ENCODE results near the gene ZNF678. TPM values are rescaled to one million over a fixed set of nuclear protein-coding genes. Genes with fewer than 3 reads are reported as not detected.
"Not testable (repeated sequence)": the region's sequence is repeated elsewhere in the genome, so short reads cannot be mapped to it uniquely, and the experiment has no call there.

The ZNF678 gene
- total and polyA plus RNA-seq, 3 experiments from 2014 or later: 4.0 to 8.5 (median 8.2) TPM

GRCh38 chr1:227654858-227655752, 91.7 kb downstream of the ZNF678 start:
- Histone ChIP-seq H3K27me3 (ENCODE audit: insufficient read depth, low read length, poor library complexity, severe bottlenecking) (no peaks in the 10 kb centered on the region), H3K4me3 (ENCODE audit: low read length) (peak overlapping the region; percentile 13), H3K27ac (ENCODE audit: low read depth, low read length) (no peak overlapping the region), H3K4me1 (ENCODE audit: insufficient read depth, low read length) (no peaks in the 10 kb centered on the region), H3K9me3 (ENCODE audit: low read length) (peaks cover 64% of the 10 kb centered on the region), H3K36me3 (ENCODE audit: insufficient read depth, low read length) (peaks cover 25% of the 10 kb centered on the region)
- CTCF ChIA-PET: no interaction called here
- no peaks in the 10 kb centered on the region for H3K27me3 Mint-ChIP-seq
- POLR2A ChIA-PET: no interaction called here
- no peak overlapping the region for H3K27ac Mint-ChIP-seq
- no peak overlapping the region for H3K4me3 Mint-ChIP-seq
- H3K36me3 Mint-ChIP-seq: peaks cover 38 to 79% (median 70%) of the 10 kb centered on the region in 3 donors
- H3K9me3 Mint-ChIP-seq: peaks cover 48 to 92% (median 82%) of the 10 kb centered on the region in 5 donors
- no peaks in the 10 kb centered on the region for H3K4me1 Mint-ChIP-seq
- DNase-seq: no peak

- ChIA-PET CTCF (no interaction called here), POLR2A (no interaction called here)
- peaks cover 82% of the 10 kb centered on the region for H3K9me3 ChIP-seq (ENCODE audit: low read length)
- H3K27me3 ChIP-seq (ENCODE audit: insufficient read depth, low read length, poor library complexity, severe bottlenecking): no peaks in the 10 kb centered on the region
- Mint-ChIP-seq H3K27me3 (no peaks in the 10 kb centered on the region), H3K27ac (no peak overlapping the region), H3K4me3 (no peak overlapping the region), H3K36me3 (peaks cover 16 to 81% (median 65%) of the 10 kb centered on the region in 3 donors), H3K4me1 (no peaks in the 10 kb centered on the region), H3K9me3 (peaks cover 48 to 96% (median 87%) of the 10 kb centered on the region in 5 donors)
- H3K27ac ChIP-seq (ENCODE audit: low read depth, low read length): no peak overlapping the region
- H3K4me1 ChIP-seq (ENCODE audit: insufficient read depth, low read length): no peaks in the 10 kb centered on the region
- H3K36me3 ChIP-seq (ENCODE audit: insufficient read depth, low read length): no peaks in the 10 kb centered on the region
- no peak overlapping the region for H3K4me3 ChIP-seq (ENCODE audit: low read length)
- DNase-seq: no peak
Observed at GRCh38 chr1:227661495-227661894, 98.1 kb downstream of the ZNF678 start.

GRCh38 chr1:227662933-227663332, 99.6 kb downstream of the ZNF678 start:
- H3K27ac ChIP-seq (ENCODE audit: low read depth, low read length): no peak overlapping the region
- Mint-ChIP-seq H3K27me3 (no peaks in the 10 kb centered on the region), H3K4me1 (no peaks in the 10 kb centered on the region), H3K4me3 (no peak overlapping the region), H3K27ac (no peak overlapping the region), H3K36me3 (peaks cover 14 to 79% (median 55%) of the 10 kb centered on the region in 3 donors), H3K9me3 (peaks cover 58 to 96% (median 90%) of the 10 kb centered on the region in 5 donors)
- no peak overlapping the region for H3K4me3 ChIP-seq (ENCODE audit: low read length)
- ChIA-PET POLR2A (no interaction called here), CTCF (no interaction called here)
- no peaks in the 10 kb centered on the region for H3K4me1 ChIP-seq (ENCODE audit: insufficient read depth, low read length)
- DNase-seq: no peak
- H3K27me3 ChIP-seq (ENCODE audit: insufficient read depth, low read length, poor library complexity, severe bottlenecking): no peaks in the 10 kb centered on the region
- H3K36me3 ChIP-seq (ENCODE audit: insufficient read depth, low read length): no peaks in the 10 kb centered on the region
- peaks cover 78% of the 10 kb centered on the region for H3K9me3 ChIP-seq (ENCODE audit: low read length)

DNA sequence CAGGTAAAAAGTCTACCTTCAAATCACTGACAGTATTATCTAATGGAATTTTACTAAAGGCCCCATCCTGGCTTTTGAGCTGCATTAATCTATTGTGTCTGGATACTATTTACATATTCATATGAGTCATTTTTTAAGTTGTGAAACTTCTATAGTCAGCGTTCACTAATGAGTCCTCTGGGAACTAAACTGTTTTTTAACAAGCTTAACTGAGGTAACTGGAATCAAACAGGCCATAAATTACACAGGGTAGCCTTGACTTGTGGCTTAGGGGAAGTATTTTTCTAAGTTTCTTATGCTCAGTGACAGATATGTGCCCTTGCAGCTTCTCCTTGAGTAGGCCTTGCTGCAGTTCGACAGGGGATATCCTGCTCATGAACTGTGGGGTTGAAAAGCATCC, 102.9 kb downstream of the ZNF678 start:
- H3K9me3 Mint-ChIP-seq: peaks cover 68 to 99% (median 92%) of the 10 kb centered on the region in 5 donors
- no peak overlapping the region for H3K27ac Mint-ChIP-seq
- CTCF ChIA-PET: interaction anchor here (1.3 kb wide), 1 partner anchor 22 kb away, joined by 3 read pairs; no protein-coding TSS in a partner anchor
- POLR2A ChIA-PET: no interaction called here
- no peak for DNase-seq
- no peaks in the 10 kb centered on the region for H3K27me3 Mint-ChIP-seq
- H3K36me3 ChIP-seq (ENCODE audit: insufficient read depth, low read length): no peaks in the 10 kb centered on the region
- no peaks in the 10 kb centered on the region for H3K4me1 Mint-ChIP-seq
- no peak overlapping the region for H3K4me3 Mint-ChIP-seq
- H3K36me3 Mint-ChIP-seq: peaks cover 4 to 67% (median 44%) of the 10 kb centered on the region in 3 donors
- no peaks in the 10 kb centered on the region for H3K27me3 ChIP-seq (ENCODE audit: insufficient read depth, low read length, poor library complexity, severe bottlenecking)
- H3K27ac ChIP-seq (ENCODE audit: low read depth, low read length): no peak overlapping the region
- no peaks in the 10 kb centered on the region for H3K4me1 ChIP-seq (ENCODE audit: insufficient read depth, low read length)
- H3K4me3 ChIP-seq (ENCODE audit: low read length): no peak overlapping the region
- H3K9me3 ChIP-seq (ENCODE audit: low read length): peaks cover 73% of the 10 kb centered on the region

DNA sequence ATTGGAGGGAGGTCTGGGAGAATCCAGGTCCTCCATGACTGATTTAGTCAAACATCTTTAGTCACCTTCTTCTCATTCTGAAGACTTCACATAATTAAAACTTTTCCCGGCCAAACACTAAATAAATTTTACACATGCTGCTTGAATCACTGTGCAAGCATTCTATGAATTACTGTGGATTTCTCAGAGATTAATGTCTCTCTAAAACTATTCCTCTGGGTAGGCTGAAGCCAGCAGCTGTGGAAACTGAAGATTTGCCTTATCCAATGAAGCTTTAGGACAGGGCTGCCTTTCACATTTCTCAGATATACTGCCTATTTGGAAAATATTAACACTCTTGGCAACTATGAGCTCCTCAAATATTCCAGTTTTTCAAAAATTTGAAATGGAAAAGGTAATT, 110.1 kb downstream of the ZNF678 start:
- H3K27ac Mint-ChIP-seq: no peak overlapping the region
- H3K4me1 ChIP-seq (ENCODE audit: insufficient read depth, low read length): no peaks in the 10 kb centered on the region
- H3K4me1 Mint-ChIP-seq: no peaks in the 10 kb centered on the region
- no peaks in the 10 kb centered on the region for H3K36me3 ChIP-seq (ENCODE audit: insufficient read depth, low read length)
- ChIA-PET CTCF (no interaction called here), POLR2A (no interaction called here)
- no peak for DNase-seq
- H3K27me3 ChIP-seq (ENCODE audit: insufficient read depth, low read length, poor library complexity, severe bottlenecking): no peaks in the 10 kb centered on the region
- peaks cover 50% of the 10 kb centered on the region for H3K9me3 ChIP-seq (ENCODE audit: low read length)
- peaks cover 0 to 3% of the 10 kb centered on the region in 2 donors for H3K27me3 Mint-ChIP-seq
- peaks cover 7 to 51% (median 31%) of the 10 kb centered on the region in 3 donors for H3K36me3 Mint-ChIP-seq
- H3K9me3 Mint-ChIP-seq: peaks cover 51 to 91% (median 79%) of the 10 kb centered on the region in 5 donors
- H3K4me3 Mint-ChIP-seq: no peak overlapping the region
- H3K27ac ChIP-seq (ENCODE audit: low read depth, low read length): no peak overlapping the region
- H3K4me3 ChIP-seq (ENCODE audit: low read length): no peak overlapping the region

GRCh38 chr1:227685807-227686206, 122.5 kb downstream of the ZNF678 start:
- Histone ChIP-seq H3K4me1 (ENCODE audit: insufficient read depth, low read length) (no peaks in the 10 kb centered on the region), H3K27ac (ENCODE audit: low read depth, low read length) (no peak overlapping the region), H3K36me3 (ENCODE audit: insufficient read depth, low read length) (no peaks in the 10 kb centered on the region), H3K9me3 (ENCODE audit: low read length) (peaks cover 15% of the 10 kb centered on the region), H3K27me3 (ENCODE audit: insufficient read depth, low read length, poor library complexity, severe bottlenecking) (no peaks in the 10 kb centered on the region), H3K4me3 (ENCODE audit: low read length) (no peak overlapping the region)
- H3K36me3 Mint-ChIP-seq: peaks cover 1 to 32% (median 9%) of the 10 kb centered on the region in 3 donors
- DNase-seq: no peak
- ChIA-PET POLR2A (no interaction called here), CTCF (no interaction called here)
- H3K9me3 Mint-ChIP-seq: peaks cover 67 to 93% (median 84%) of the 10 kb centered on the region in 5 donors
- no peaks in the 10 kb centered on the region for H3K4me1 Mint-ChIP-seq
- H3K27ac Mint-ChIP-seq: no peak overlapping the region
- no peaks in the 10 kb centered on the region for H3K27me3 Mint-ChIP-seq
- H3K4me3 Mint-ChIP-seq: no peak overlapping the region

GRCh38 chr1:227697321-227697864, 134.0 kb downstream of the ZNF678 start:
- Histone ChIP-seq H3K4me1 (ENCODE audit: insufficient read depth, low read length) (no peaks in the 10 kb centered on the region), H3K27me3 (ENCODE audit: insufficient read depth, low read length, poor library complexity, severe bottlenecking) (no peaks in the 10 kb centered on the region), H3K9me3 (ENCODE audit: low read length) (peaks cover 7% of the 10 kb centered on the region), H3K36me3 (ENCODE audit: insufficient read depth, low read length) (no peaks in the 10 kb centered on the region), H3K27ac (ENCODE audit: low read depth, low read length) (no peak overlapping the region), H3K4me3 (ENCODE audit: low read length) (no peak overlapping the region)
- POLR2A ChIA-PET: no interaction called here
- no peaks in the 10 kb centered on the region for H3K4me1 Mint-ChIP-seq
- H3K27me3 Mint-ChIP-seq: peaks cover 16 to 20% of the 10 kb centered on the region in 2 donors
- H3K27ac Mint-ChIP-seq: no peak overlapping the region
- CTCF ChIA-PET: no interaction called here
- no peak for DNase-seq
- peaks cover 0 to 30% (median 3%) of the 10 kb centered on the region in 3 donors for H3K36me3 Mint-ChIP-seq
- H3K4me3 Mint-ChIP-seq: no peak overlapping the region
- peaks cover 46 to 81% (median 70%) of the 10 kb centered on the region in 5 donors for H3K9me3 Mint-ChIP-seq

DNA sequence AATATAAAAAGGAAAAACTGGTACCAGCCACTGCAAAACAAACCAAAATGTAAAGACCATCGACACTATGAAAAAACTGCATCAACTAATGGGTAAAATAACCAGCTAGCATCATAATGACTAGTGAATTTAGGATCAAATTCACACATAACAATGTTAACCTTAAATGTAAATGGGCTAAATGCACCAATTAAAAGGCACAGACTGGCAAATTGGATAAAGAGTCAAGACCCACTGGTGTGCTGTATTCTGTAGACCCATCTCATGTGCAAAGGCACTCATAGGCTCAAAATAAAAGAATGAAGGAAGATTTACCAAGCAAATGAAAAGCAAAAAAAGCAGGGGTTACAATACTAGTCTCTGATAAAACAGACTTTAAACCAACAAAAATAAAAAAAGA, 138.3 kb downstream of the ZNF678 start:
- H3K27ac ChIP-seq (ENCODE audit: low read depth, low read length); H3K4me3 Mint-ChIP-seq; H3K36me3 ChIP-seq (ENCODE audit: insufficient read depth, low read length); H3K4me3 ChIP-seq (ENCODE audit: low read length); DNase-seq; H3K4me1 ChIP-seq (ENCODE audit: insufficient read depth, low read length); POLR2A ChIA-PET; H3K27me3 ChIP-seq (ENCODE audit: insufficient read depth, low read length, poor library complexity, severe bottlenecking); H3K4me1 Mint-ChIP-seq; CTCF ChIA-PET; H3K9me3 ChIP-seq (ENCODE audit: low read length); H3K27ac Mint-ChIP-seq: not testable (repeated sequence)
- Mint-ChIP-seq H3K36me3 (peaks cover 4 to 41% (median 5%) of the 10 kb centered on the region in 3 donors), H3K27me3 (peaks cover 10 to 21% of the 10 kb centered on the region in 2 donors), H3K9me3 (peaks cover 49 to 76% (median 73%) of the 10 kb centered on the region in 5 donors)

All from CD8-positive, alpha-beta memory T cell (primary cell).